Mesenchymal stem cell (in vitro differentiated cells and primary cell): ENCODE measurements around the gene ACOX2.

Source experiments
- DNase-seq: peaks from one replicate; pipeline ENCODE4 v3.0.0-alpha.2; 2013
- H2AFZ ChIP-seq: one replicate; pipeline ENCODE4 v1.6.1; 2013; ENCODE audit warnings: low read depth, mild to moderate bottlenecking, control low read depth, inconsistent platforms, low read length, moderate library complexity
- H2AK5ac ChIP-seq: 2 replicates; pipeline ENCODE4 v1.6.1; 2013; ENCODE audit warnings: low read length, moderate library complexity, mild to moderate bottlenecking, inconsistent platforms; ENCODE audit not compliant: severe bottlenecking
- H2BK120ac ChIP-seq: one replicate; pipeline ENCODE4 v1.6.1; 2013; ENCODE audit warnings: low read depth, mild to moderate bottlenecking, inconsistent platforms, low read length, moderate library complexity
- H2BK12ac ChIP-seq, 2 experiments: one replicate each; pipeline ENCODE4 v1.6.1; 2013; ENCODE audit warnings: inconsistent platforms in 2 of 2, low read length in 2 of 2, mild to moderate bottlenecking in 2 of 2, moderate library complexity in 2 of 2, control low read depth in 1 of 2
- H2BK15ac ChIP-seq: one replicate; pipeline ENCODE4 v1.6.1; 2013; ENCODE audit warnings: mild to moderate bottlenecking, low read depth, inconsistent platforms; ENCODE audit not compliant: poor library complexity, severe bottlenecking
- H2BK5ac ChIP-seq: 2 replicates; pipeline ENCODE4 v1.6.1; 2013; ENCODE audit warnings: low read depth, mild to moderate bottlenecking, low read length, control low read depth, inconsistent platforms; ENCODE audit not compliant: poor library complexity, severe bottlenecking
- H3K14ac ChIP-seq, 2 experiments: one replicate each; pipeline ENCODE4 v1.6.1; 2013; ENCODE audit warnings: inconsistent platforms in 2 of 2, low read length in 2 of 2, control low read depth in 1 of 2, mild to moderate bottlenecking in 1 of 2, moderate library complexity in 1 of 2
- H3K18ac ChIP-seq, 2 experiments: one replicate each; pipeline ENCODE4 v1.6.1; 2013; ENCODE audit warnings: inconsistent platforms in 2 of 2, low read length in 2 of 2, control low read depth in 1 of 2, low read depth in 1 of 2, mild to moderate bottlenecking in 1 of 2
- H3K23ac ChIP-seq, 2 experiments: one replicate each; pipeline ENCODE4 v1.6.1; 2013; ENCODE audit warnings: inconsistent platforms in 2 of 2, low read length in 2 of 2, mild to moderate bottlenecking in 2 of 2, moderate library complexity in 2 of 2, control low read depth in 1 of 2
- H3K27ac ChIP-seq: 2 replicates; pipeline ENCODE4 v1.5.1; 2013; ENCODE audit warnings: mild to moderate bottlenecking, moderate library complexity, low read length, control low read depth, inconsistent platforms; ENCODE audit not compliant: poor library complexity, severe bottlenecking
- H3K27me3 ChIP-seq, 2 experiments: 2 replicates each; pipeline versions ENCODE4 v1.6.1 to v1.7.0; 2013; ENCODE audit warnings: low read length in 2 of 2, mild to moderate bottlenecking in 2 of 2, moderate library complexity in 2 of 2, control low read depth in 1 of 2, inconsistent platforms in 1 of 2; ENCODE audit not compliant: control insufficient read depth in 1 of 2, insufficient read depth in 1 of 2
- H3K36me3 ChIP-seq, 2 experiments: 2 replicates each; pipeline versions ENCODE4 v1.6.1 to v1.7.0; 2013; ENCODE audit warnings: low read length in 2 of 2, control low read depth in 1 of 2, inconsistent platforms in 1 of 2, low read depth in 1 of 2, mild to moderate bottlenecking in 1 of 2; ENCODE audit not compliant: insufficient read depth in 2 of 2, control insufficient read depth in 1 of 2
- H3K4ac ChIP-seq, 2 experiments: one replicate each; pipeline ENCODE4 v1.6.1; 2013; ENCODE audit warnings: inconsistent platforms in 2 of 2, low read length in 2 of 2, mild to moderate bottlenecking in 2 of 2, moderate library complexity in 2 of 2, control low read depth in 1 of 2, low read depth in 1 of 2
- H3K4me1 ChIP-seq: 2 replicates; pipeline ENCODE4 v1.6.1; 2013; ENCODE audit warnings: low read depth, low read length, control low read depth; ENCODE audit not compliant: control insufficient read depth, insufficient read depth
- H3K4me2 ChIP-seq: 2 replicates; pipeline ENCODE4 v1.6.1; 2013; ENCODE audit warnings: low read length, mild to moderate bottlenecking, inconsistent platforms; ENCODE audit not compliant: poor library complexity, severe bottlenecking
- H3K4me3 ChIP-seq, 2 experiments: 2 replicates each; pipeline versions ENCODE4 v1.5.1 to v1.7.0; 2013; ENCODE audit warnings: low read length in 2 of 2, mild to moderate bottlenecking in 2 of 2, control low read depth in 1 of 2, low read depth in 1 of 2; ENCODE audit not compliant: insufficient read depth in 1 of 2
- H3K79me1 ChIP-seq: replicated peaks from 2 replicates; pipeline ENCODE4 v1.6.1; 2013; ENCODE audit warnings: mild to moderate bottlenecking, control low read depth, low read length, inconsistent platforms; ENCODE audit not compliant: poor library complexity, severe bottlenecking
- H3K9ac ChIP-seq: 2 replicates; pipeline ENCODE4 v1.7.0; 2013; ENCODE audit warnings: mild to moderate bottlenecking, low read length, moderate library complexity
- H3K9me3 ChIP-seq: 2 replicates; pipeline ENCODE4 v1.7.0; 2013; ENCODE audit warnings: mild to moderate bottlenecking, low read length; ENCODE audit not compliant: control insufficient read depth
- H4K8ac ChIP-seq: one replicate; pipeline ENCODE4 v1.6.1; 2013; ENCODE audit warnings: inconsistent platforms, mild to moderate bottlenecking, low read length, moderate library complexity
- H4K91ac ChIP-seq: one replicate; pipeline ENCODE4 v1.6.1; 2013; ENCODE audit warnings: mild to moderate bottlenecking, low read length, inconsistent platforms
- WGBS: methylation state at CpG from one replicate; pipeline ENCODE4 v1.1.7; 2013; ENCODE audit warnings: mixed read lengths; 5-methylcytosine and 5-hydroxymethylcytosine counted together

The ACOX2 gene

DNA sequence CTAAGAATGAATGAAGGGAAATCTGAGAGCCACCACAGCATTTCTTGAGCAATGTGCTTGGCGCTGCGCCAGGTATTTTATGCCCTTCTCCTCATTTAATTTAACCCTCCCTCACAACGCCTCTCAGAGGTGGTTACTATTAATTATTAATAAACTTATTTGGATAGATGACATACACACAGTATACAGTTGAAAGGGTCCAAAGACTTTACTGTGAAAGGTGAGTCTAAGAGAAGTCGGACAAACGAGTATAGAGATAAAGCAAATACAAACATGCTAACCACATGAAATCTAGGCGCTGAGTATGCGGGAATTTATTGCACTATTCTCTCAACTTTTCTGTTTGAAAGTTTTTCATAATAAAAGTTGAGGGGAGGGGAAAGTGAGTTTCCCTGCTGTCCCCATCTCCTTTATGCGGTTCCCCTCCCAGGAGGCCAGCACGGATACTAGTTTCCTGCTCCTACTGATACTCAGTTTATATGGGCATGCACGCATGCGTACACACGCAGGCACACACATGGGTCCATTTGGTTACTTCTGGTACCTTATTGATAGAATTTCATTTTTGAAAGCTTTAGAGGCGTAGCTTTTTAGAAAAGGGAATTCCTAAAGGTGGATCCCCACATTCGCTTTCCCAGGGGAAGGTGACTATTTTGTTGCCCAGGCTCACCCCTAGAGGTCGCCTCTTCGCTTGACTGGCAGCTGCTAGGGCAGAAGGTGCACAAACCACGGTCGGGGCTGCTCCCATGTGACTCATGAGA is 73.6 kb downstream of the ACOX2 start:
- H3K4me2 ChIP-seq, result peak overlapping the region; percentile 43
- peak; percentile 68 for DNase-seq
- H2BK15ac ChIP-seq, result no peak overlapping the region
- 29% methylated on average over 13 of the region's 18 CpGs for WGBS
- H2AK5ac ChIP-seq, result no peak overlapping the region
- no peak overlapping the region for H2BK120ac ChIP-seq
- no peaks in the 10 kb centered on the region for H3K27me3 ChIP-seq
- no peak overlapping the region for H3K27ac ChIP-seq
- H2BK5ac ChIP-seq, result no peak overlapping the region
- no peaks in the 10 kb centered on the region for H3K79me1 ChIP-seq
- no peaks in the 10 kb centered on the region for H3K9me3 ChIP-seq
- peaks cover 7% of the 10 kb centered on the region for H3K4me1 ChIP-seq
- peak overlapping the region; percentile 7 for H3K9ac ChIP-seq
- no peaks in the 10 kb centered on the region for H3K36me3 ChIP-seq
- H3K18ac ChIP-seq, result no peak overlapping the region
- no peak overlapping the region for H4K91ac ChIP-seq
- H4K8ac ChIP-seq, result no peak overlapping the region
- H3K23ac ChIP-seq, result no peak overlapping the region
- H3K4me3 ChIP-seq, result peak overlapping the region in 1 of 2 experiments; percentile 52
- H3K4ac ChIP-seq, result no peak overlapping the region
- H2BK12ac ChIP-seq, result no peak overlapping the region
- no peak overlapping the region for H3K14ac ChIP-seq
- no peak overlapping the region for H2AFZ ChIP-seq

DNA sequence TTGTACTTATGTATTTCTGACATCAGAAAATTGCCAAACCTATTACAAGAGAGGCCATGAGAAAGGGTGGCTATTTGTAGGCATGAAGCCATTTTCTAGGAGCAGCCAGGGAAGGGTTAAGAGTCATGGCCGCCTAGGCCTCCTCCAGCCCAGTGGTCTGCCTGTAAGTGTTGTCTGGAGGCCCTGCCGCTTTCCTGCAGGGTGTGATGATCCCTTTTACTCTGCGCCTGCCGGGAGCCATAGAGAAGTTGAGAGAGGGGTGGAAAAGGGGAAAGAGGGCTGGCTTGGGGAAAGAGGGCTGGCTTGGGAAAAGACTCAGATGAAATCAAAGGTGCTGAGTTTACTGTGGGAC is 74.2 kb downstream of the ACOX2 start:
- Histone ChIP-seq H3K4ac (no peak overlapping the region), H2AFZ (no peak overlapping the region), H2BK15ac (no peak overlapping the region), H3K18ac (no peak overlapping the region), H3K14ac (no peak overlapping the region), H3K9me3 (no peaks in the 10 kb centered on the region), H4K8ac (no peak overlapping the region), H2BK120ac (no peak overlapping the region), H2AK5ac (no peak overlapping the region), H3K27me3 (no peaks in the 10 kb centered on the region), H3K9ac (no peak overlapping the region), H3K4me2 (peak overlapping the region; percentile 38), H3K4me3 (peak overlapping the region in 1 of 2 experiments; percentile 52), H2BK12ac (no peak overlapping the region), H3K4me1 (peaks cover 7% of the 10 kb centered on the region), H3K36me3 (no peaks in the 10 kb centered on the region), H2BK5ac (no peak overlapping the region), H3K23ac (no peak overlapping the region), H4K91ac (no peak overlapping the region), H3K27ac (no peak overlapping the region), H3K79me1 (no peaks in the 10 kb centered on the region)
- WGBS, result 29% methylated on average over 4 of the region's 4 CpGs
- DNase-seq, result no peak

GRCh38 chr3:58459160-58459559 is 77.8 kb downstream of the ACOX2 start:
- no peak overlapping the region for H2BK5ac ChIP-seq
- WGBS, result 100% methylated on average over 3 of the region's 4 CpGs
- no peak for DNase-seq
- H3K4ac ChIP-seq, result no peak overlapping the region
- H3K18ac ChIP-seq, result no peak overlapping the region
- no peak overlapping the region for H3K23ac ChIP-seq
- H3K36me3 ChIP-seq, result no peaks in the 10 kb centered on the region
- no peak overlapping the region for H3K9ac ChIP-seq
- no peak overlapping the region for H3K4me2 ChIP-seq
- no peak overlapping the region for H3K14ac ChIP-seq
- H2BK120ac ChIP-seq, result no peak overlapping the region
- no peak overlapping the region for H4K91ac ChIP-seq
- H4K8ac ChIP-seq, result no peak overlapping the region
- H3K4me3 ChIP-seq, result no peak overlapping the region
- no peak overlapping the region for H2AFZ ChIP-seq
- no peak overlapping the region for H2BK15ac ChIP-seq
- H3K9me3 ChIP-seq, result peaks cover 22% of the 10 kb centered on the region
- no peak overlapping the region for H3K27ac ChIP-seq
- no peak overlapping the region for H2BK12ac ChIP-seq
- no peaks in the 10 kb centered on the region for H3K27me3 ChIP-seq
- H3K4me1 ChIP-seq, result peaks cover 7% of the 10 kb centered on the region
- H3K79me1 ChIP-seq, result no peaks in the 10 kb centered on the region
- no peak overlapping the region for H2AK5ac ChIP-seq
